Stomach (tissue), 9 donors: ENCODE measurements around the gene CACNA1G. TPM values are rescaled to one million over a fixed set of nuclear protein-coding genes. Genes with fewer than 3 reads are reported as not detected.

Experiments used
- DNase-seq, 2 donors: peaks; one replicate each; pipeline versions ENCODE4 v3.0.0 to v3.0.0-alpha.2; 2013 to 2019
- H3K27ac ChIP-seq, 5 donors: fragments of 200-600 bp in 4 of 5; sonication (generic) in 4 of 5; one replicate each; pipeline ENCODE4 v1.5.1; 2013 to 2019; ENCODE audit warnings: mild to moderate bottlenecking in 1 of 5, moderate library complexity in 1 of 5
- H3K27me3 ChIP-seq, 3 donors: fragments of 200-600 bp; sonication (generic); one replicate each; pipeline ENCODE4 v1.5.1; 2017 to 2019; ENCODE audit warnings: mixed run types in 1 of 3
- H3K36me3 ChIP-seq, 4 donors: fragments of 200-600 bp; sonication (generic); 1 replicate in 3 of 4; 2 replicates in 1 of 4; pipeline ENCODE4 v1.5.1; 2016 to 2019
- H3K4me1 ChIP-seq, 4 donors: fragments of 200-600 bp; sonication (generic); one replicate each; pipeline ENCODE4 v1.5.1; 2016 to 2019
- H3K4me3 ChIP-seq, 4 donors: fragments of 200-600 bp; sonication (generic) in 3 of 4; one replicate each; pipeline ENCODE4 v1.5.1; 2016 to 2019; ENCODE audit warnings: mild to moderate bottlenecking in 1 of 4
- H3K9me3 ChIP-seq, 4 donors: fragments of 200-600 bp; sonication (generic); one replicate each; pipeline ENCODE4 v1.5.1; 2016 to 2019
- CTCF ChIP-seq, 7 experiments: fragments of 450-650 bp in 4 of 7; fragments of 200-600 bp in 3 of 7; sonication (generic) in 3 of 7; IDR thresholded peaks; one replicate each; pipeline ENCODE4 v1.5.1; 2016 to 2019; ENCODE audit warnings: antibody characterized with exemption in 7 of 7, control low read depth in 2 of 7, mild to moderate bottlenecking in 1 of 7
- EP300 ChIP-seq: sonication (generic); formaldehyde crosslinking; IDR thresholded peaks from one replicate; pipeline ENCODE4 v1.6.1; 2017; ENCODE audit warnings: antibody characterized with exemption
- POLR2A ChIP-seq, 4 donors: fragments of 450-650 bp; IDR thresholded peaks; one replicate each; pipeline ENCODE4 v1.6.1; 2016; ENCODE audit warnings: antibody characterized with exemption in 4 of 4, control low read depth in 2 of 4, mild to moderate bottlenecking in 1 of 4, moderate library complexity in 1 of 4
- POLR2AphosphoS5 ChIP-seq, 3 donors: sonication (generic); formaldehyde crosslinking; IDR thresholded peaks; one replicate each; pipeline ENCODE4 v1.6.1; 2016; ENCODE audit warnings: antibody characterized with exemption in 3 of 3
- WGBS, 5 donors: extraction: QIAGEN DNeasy Blood & Tissue Kit in 3 of 5; methylation state at CpG; one replicate each; pipeline versions ENCODE4 v1.1.5 to v1.1.7; 2013 to 2018; 5-methylcytosine and 5-hydroxymethylcytosine counted together
- intact Hi-C: fragments of 100-400 bp; cut with DNase I; formaldehyde crosslinking; loops from one replicate; pipeline ENCODE4 v1.15.1; 2023; ENCODE audit warnings: low total_unique reads
- polyA plus RNA-seq, 3 donors: library from polyadenylated mRNA; stranded (reverse); fragments of 200-250 nt; gene quantifications; one replicate each; pipeline ENCODE4 v1.2.3, GENCODE V29; 2013
- total RNA-seq, 5 donors: library from RNA; depleted of rRNA; stranded (reverse); fragments of >200 nt; gene quantifications; one replicate each; pipeline versions ENCODE4 v1.1.0 to v1.2.3, GENCODE V29; 2014 to 2016
- donor health status: healthy with polysubstance abuse.
- donor health status: Bipolar disorder and iron deficiency.
- donor health status: healthy.

Gene CACNA1G
- total and polyA plus RNA-seq, 8 donors, result 0.06 to 3.7 (median 1.1) TPM; not detected in 4

GRCh38 chr17:50638966-50639713 is 78.6 kb downstream of the CACNA1G start:
- peak; percentile 45 to 95 (median 81) for TF ChIP-seq POLR2AphosphoS5 (IDR thresholded peaks at IDR 0.05)
- TF ChIP-seq EP300, result no peak
- H3K36me3 ChIP-seq, result peaks cover 0 to 5% (median 0%) of the 10 kb centered on the region in 4 donors
- 9 to 18% (median 15%) methylated on average over 7 to 9 of the region's 9 CpGs for WGBS, 5 donors
- H3K4me1 ChIP-seq, result peaks cover 73 to 86% (median 75%) of the 10 kb centered on the region in 4 donors
- H3K4me3 ChIP-seq, result peak overlapping the region in 1 of 4 donors; percentile 22
- peaks cover 0 to 26% (median 12%) of the 10 kb centered on the region in 3 donors for H3K27me3 ChIP-seq
- peak; percentile 95 to 99 for DNase-seq
- H3K27ac ChIP-seq, result peak overlapping the region; percentile 75 to 89 (median 88)
- no peaks in the 10 kb centered on the region for H3K9me3 ChIP-seq
- intact Hi-C loops, result no loop called here

DNA sequence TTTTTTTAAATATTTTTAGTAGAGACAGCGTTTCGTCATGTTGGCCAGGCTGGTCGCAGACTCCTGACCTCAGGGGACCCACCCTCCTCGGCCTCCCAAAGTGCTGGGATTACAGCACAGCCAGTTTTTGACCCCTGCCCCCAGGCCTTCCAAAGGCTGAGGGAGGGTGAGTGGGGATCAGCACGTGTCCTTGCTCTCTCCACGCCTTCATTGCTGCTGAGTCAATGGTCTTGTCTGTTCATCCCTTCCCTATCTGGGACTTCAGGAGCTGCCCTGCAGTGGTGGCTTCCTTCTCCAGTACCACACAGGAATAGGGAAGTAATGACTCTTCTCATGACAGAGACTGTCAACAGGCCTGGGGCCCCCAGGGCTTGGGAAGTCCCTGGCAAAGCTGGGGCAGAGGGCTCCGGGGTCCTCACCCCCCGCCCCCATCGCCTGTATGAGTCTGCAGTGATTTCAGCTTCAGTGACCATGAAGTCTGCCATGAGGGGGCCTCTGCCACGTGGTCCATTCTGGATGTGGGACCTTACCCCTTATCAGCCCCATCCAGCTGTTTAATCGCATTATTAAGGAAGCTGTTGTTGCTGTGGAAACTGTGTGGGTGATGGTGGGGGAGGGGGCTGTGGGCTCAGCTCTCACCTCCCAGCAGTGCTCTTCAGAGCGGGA is 80.3 kb downstream of the CACNA1G start:
- WGBS, 5 donors, result 54 to 69% (median 60%) methylated on average over 9 to 12 of the region's 12 CpGs
- H3K4me3 ChIP-seq, result no peak overlapping the region
- H3K36me3 ChIP-seq, result peaks cover 0 to 5% (median 0%) of the 10 kb centered on the region in 4 donors
- peaks cover 0 to 9% (median 0%) of the 10 kb centered on the region in 3 donors for H3K27me3 ChIP-seq
- H3K9me3 ChIP-seq, result no peaks in the 10 kb centered on the region
- intact Hi-C loops, result no loop called here
- peak in 1 of 2 donors; percentile 45 for DNase-seq
- TF ChIP-seq POLR2A (IDR thresholded peaks at IDR 0.05) (no peak), POLR2AphosphoS5 (IDR thresholded peaks at IDR 0.05) (peak in 1 of 3 donors; percentile 9)
- H3K27ac ChIP-seq, result peak overlapping the region in 3 of 5 donors; percentile 86 to 89 (median 88)
- H3K4me1 ChIP-seq, result peaks cover 61 to 70% (median 62%) of the 10 kb centered on the region in 4 donors

- Histone ChIP-seq H3K4me1 (peaks cover 55 to 64% (median 60%) of the 10 kb centered on the region in 4 donors), H3K27ac (peak overlapping the region in 3 of 5 donors; percentile 86 to 89 (median 88)), H3K4me3 (no peak overlapping the region), H3K36me3 (peaks cover 0 to 5% (median 0%) of the 10 kb centered on the region in 4 donors), H3K27me3 (peaks cover 0 to 9% (median 0%) of the 10 kb centered on the region in 3 donors), H3K9me3 (no peaks in the 10 kb centered on the region)
- DNase-seq, result no peak
- intact Hi-C loops, result no loop called here
- TF ChIP-seq POLR2A (IDR thresholded peaks at IDR 0.05), result no peak
- TF ChIP-seq CTCF (IDR thresholded peaks at IDR 0.05), result no peak
- no peak for TF ChIP-seq EP300
- no peak for TF ChIP-seq POLR2AphosphoS5 (IDR thresholded peaks at IDR 0.05)
- WGBS, 5 donors, result 43 to 60% (median 54%) methylated on average over 3 of the region's 3 CpGs
These were observed 80.8 kb downstream of the CACNA1G start for GRCh38 chr17:50641357-50641756.

DNA sequence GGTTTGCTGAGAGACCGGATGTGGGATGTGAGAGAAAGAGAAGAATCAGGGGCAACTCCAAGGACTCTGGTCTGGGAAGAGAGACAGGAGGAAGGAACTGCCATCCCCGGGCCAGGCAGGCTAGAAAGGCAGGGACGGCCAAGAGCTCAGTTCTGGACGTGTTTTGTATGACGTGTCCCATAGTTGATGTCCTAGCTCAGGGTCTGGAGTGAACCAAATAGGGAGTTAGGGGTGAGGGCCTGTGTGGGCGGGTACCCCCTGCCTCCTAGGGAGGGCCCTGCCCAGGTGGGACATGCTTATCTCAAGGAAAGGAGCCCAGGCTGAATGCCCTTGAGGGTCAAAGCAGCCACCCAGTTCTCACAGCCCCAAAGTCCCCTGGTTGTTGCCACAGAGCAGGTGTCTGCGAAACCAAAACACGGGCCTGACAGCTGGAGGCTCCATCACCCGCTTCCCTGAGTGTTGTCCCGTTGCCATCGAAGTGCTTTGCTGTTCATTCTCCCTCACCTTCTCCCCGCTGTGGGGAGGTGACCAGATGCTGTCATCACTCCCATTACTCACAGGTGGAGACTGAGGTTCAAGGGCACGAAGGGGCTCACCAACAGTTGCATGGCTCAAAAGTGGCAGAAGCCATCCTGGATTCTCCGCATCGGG is 81.7 kb downstream of the CACNA1G start:
- Histone ChIP-seq H3K27me3 (peaks cover 0 to 4% (median 0%) of the 10 kb centered on the region in 3 donors), H3K4me3 (no peak overlapping the region), H3K27ac (peak overlapping the region in 1 of 5 donors; percentile 86), H3K36me3 (peaks cover 0 to 5% (median 0%) of the 10 kb centered on the region in 4 donors), H3K4me1 (peaks cover 47 to 56% (median 53%) of the 10 kb centered on the region in 4 donors), H3K9me3 (no peaks in the 10 kb centered on the region)
- 81 to 92% (median 88%) methylated on average over 15 of the region's 15 CpGs for WGBS, 5 donors
- peak in 1 of 2 donors; percentile 7 for DNase-seq
- no peak for TF ChIP-seq EP300
- no peak for TF ChIP-seq POLR2AphosphoS5 (IDR thresholded peaks at IDR 0.05)
- no peak for TF ChIP-seq CTCF (IDR thresholded peaks at IDR 0.05)
- TF ChIP-seq POLR2A (IDR thresholded peaks at IDR 0.05), result no peak
- intact Hi-C loops, result no loop called here
